Uterus (tissue), 4 donors: ENCODE results near the gene NOXA1. TPM values are rescaled to one million over a fixed set of nuclear protein-coding genes. Genes with fewer than 3 reads are reported as not detected.
A peak's percentile ranks its signal among the peaks of the same experiment; 100 is the strongest.

Experiments
- DNase-seq, 2 donors: peaks; one replicate each; pipeline ENCODE4 v3.0.0-alpha.2; 2019 to 2020
- H3K27ac ChIP-seq, 2 donors: fragments of 200-600 bp; sonication (generic); 1 replicate in 1 of 2; 2 replicates in 1 of 2; pipeline ENCODE4 v1.5.1; 2016 to 2018
- H3K27me3 ChIP-seq, 2 donors: fragments of 200-600 bp; sonication (generic); one replicate each; pipeline ENCODE4 v1.5.1; 2018 to 2019; ENCODE audit warnings: control low read depth in 1 of 2
- H3K36me3 ChIP-seq, 2 donors: fragments of 200-600 bp; sonication (generic); one replicate each; pipeline ENCODE4 v1.5.1; 2019; ENCODE audit warnings: control low read depth in 1 of 2
- H3K4me1 ChIP-seq, 2 donors: fragments of 200-600 bp; sonication (generic); one replicate each; pipeline ENCODE4 v1.5.1; 2018 to 2019; ENCODE audit warnings: control low read depth in 1 of 2
- H3K4me3 ChIP-seq, 2 donors: fragments of 200-600 bp; sonication (generic); 1 replicate in 1 of 2; 2 replicates in 1 of 2; pipeline ENCODE4 v1.5.1; 2018 to 2019; ENCODE audit warnings: mild to moderate bottlenecking in 1 of 2
- H3K9me3 ChIP-seq, 2 donors: fragments of 200-600 bp; sonication (generic); one replicate each; pipeline ENCODE4 v1.5.1; 2019; ENCODE audit warnings: control low read depth in 1 of 2
- POLR2A ChIP-seq, 2 donors: fragments of 450-650 bp; IDR thresholded peaks; one replicate each; pipeline ENCODE4 v1.6.1; 2016; ENCODE audit warnings: antibody characterized with exemption in 2 of 2, mild to moderate bottlenecking in 1 of 2, moderate library complexity in 1 of 2
- intact Hi-C: fragments of 100-400 bp; cut with DNase I; formaldehyde crosslinking; loops from one replicate; pipeline ENCODE4 v1.15.1; 2023; ENCODE audit warnings: low total_unique reads
- total RNA-seq, 4 donors: library from RNA; depleted of rRNA in 3 of 4; stranded (reverse); fragments of >200 nt in 3 of 4; gene quantifications; one replicate each; pipeline versions ENCODE4 v1.1.0 to v1.2.4, GENCODE V29; 2014 to 2023
- TF ChIP-seq, protein P1 (sequence below), 4 experiments: fragments of 200-600 bp in 2 of 4; fragments of 450-650 bp in 2 of 4; sonication (generic) in 2 of 4; IDR thresholded peaks; one replicate each; pipeline ENCODE4 v1.5.1; 2016 to 2019; ENCODE audit warnings: antibody characterized with exemption in 4 of 4, mild to moderate bottlenecking in 2 of 4, moderate library complexity in 1 of 4
- donor health status: DM: yes; HTN: yes; CAD: no.

Gene NOXA1
- total RNA-seq, 4 donors from 2014 or later = 0.29 to 13.3 (median 3.4) TPM

DNA sequence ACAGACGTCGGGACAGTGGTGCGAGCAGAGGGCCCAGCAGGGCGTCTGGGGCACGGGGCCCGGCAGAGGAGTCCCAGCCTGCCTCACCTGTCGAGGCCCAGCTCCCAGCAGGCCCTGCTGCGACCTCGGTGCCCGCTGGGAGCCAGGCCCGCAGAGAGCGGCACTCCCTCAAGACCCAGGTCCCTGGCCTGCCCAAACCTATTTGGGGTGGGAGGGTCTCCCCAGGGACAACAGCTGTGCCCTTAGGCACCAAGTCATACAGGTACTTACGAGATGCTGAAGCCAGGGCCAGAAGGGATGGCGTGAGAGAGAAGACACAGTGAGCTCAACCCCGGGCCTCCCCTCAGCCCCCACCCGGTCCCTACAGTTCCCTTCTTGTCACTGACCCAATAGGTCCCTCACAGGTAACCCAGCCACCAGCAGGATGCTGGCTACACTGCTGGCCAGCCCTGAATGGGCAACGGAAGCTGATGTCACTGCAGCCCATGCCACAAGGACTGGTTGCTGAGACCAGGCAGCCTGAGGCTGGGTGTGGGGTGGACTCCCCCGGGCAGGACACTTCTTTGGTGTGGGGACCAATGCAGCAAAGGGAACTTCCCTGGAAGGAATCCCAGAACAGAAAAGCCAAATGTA lies 32.3 kb downstream of the NOXA1 start:
- DNase-seq = peak; percentile 15 to 24
- Histone ChIP-seq H3K27ac (no peak overlapping the region), H3K9me3 (no peaks in the 10 kb centered on the region), H3K36me3 (no peaks in the 10 kb centered on the region), H3K4me3 (no peak overlapping the region), H3K4me1 (peaks cover 0 to 26% of the 10 kb centered on the region in 2 donors), H3K27me3 (no peaks in the 10 kb centered on the region)
- intact Hi-C loops = no loop called here
- TF ChIP-seq POLR2A (IDR thresholded peaks at IDR 0.05) = no peak
- TF ChIP-seq, protein P1, sequence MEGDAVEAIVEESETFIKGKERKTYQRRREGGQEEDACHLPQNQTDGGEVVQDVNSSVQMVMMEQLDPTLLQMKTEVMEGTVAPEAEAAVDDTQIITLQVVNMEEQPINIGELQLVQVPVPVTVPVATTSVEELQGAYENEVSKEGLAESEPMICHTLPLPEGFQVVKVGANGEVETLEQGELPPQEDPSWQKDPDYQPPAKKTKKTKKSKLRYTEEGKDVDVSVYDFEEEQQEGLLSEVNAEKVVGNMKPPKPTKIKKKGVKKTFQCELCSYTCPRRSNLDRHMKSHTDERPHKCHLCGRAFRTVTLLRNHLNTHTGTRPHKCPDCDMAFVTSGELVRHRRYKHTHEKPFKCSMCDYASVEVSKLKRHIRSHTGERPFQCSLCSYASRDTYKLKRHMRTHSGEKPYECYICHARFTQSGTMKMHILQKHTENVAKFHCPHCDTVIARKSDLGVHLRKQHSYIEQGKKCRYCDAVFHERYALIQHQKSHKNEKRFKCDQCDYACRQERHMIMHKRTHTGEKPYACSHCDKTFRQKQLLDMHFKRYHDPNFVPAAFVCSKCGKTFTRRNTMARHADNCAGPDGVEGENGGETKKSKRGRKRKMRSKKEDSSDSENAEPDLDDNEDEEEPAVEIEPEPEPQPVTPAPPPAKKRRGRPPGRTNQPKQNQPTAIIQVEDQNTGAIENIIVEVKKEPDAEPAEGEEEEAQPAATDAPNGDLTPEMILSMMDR (IDR thresholded peaks at IDR 0.05) = no peak

DNA sequence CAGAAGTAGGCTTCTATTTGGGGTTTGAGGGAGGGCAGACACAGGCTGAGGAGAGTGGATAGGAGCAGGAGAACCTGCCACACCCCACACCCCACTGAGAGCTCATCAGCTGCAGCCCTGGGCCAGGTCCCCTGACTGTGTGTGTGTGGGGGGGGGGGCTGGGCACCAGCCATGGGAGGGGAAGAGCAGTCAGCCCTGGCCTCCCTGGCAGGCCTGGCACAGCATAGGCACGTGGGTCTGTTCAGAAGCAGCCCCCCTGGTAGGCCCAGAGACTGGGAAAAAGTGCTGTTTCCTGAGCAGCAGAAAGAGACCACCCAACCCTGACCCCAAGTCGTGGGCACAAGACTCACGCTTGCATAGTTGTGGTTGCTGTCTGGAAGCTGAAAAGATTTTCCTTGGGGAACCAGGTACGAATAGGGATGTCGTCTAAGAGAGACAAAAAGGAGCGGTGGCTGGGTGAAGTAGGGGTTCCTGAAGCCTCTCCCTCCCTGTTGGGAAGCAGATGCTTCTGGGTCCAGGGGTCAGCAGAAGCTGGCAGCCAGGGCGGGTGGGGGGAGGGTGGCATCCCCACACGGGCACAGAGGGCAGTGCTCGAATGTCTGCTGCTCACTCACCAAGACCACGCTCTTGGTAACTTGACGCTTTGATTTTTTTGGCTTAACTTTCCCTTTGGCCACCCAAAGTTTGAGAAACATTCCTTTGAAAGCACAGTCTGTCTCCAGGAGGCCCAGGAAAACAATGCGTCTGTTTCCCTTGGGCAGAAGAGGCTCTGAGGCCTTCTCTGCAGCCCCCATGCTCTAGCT lies 33.1 kb downstream of the NOXA1 start:
- Histone ChIP-seq H3K4me1 (peaks cover 0 to 26% of the 10 kb centered on the region in 2 donors), H3K27me3 (no peaks in the 10 kb centered on the region), H3K9me3 (no peaks in the 10 kb centered on the region), H3K27ac (no peak overlapping the region), H3K4me3 (no peak overlapping the region), H3K36me3 (no peaks in the 10 kb centered on the region)
- TF ChIP-seq, protein P1 (IDR thresholded peaks at IDR 0.05) = no peak
- TF ChIP-seq POLR2A (IDR thresholded peaks at IDR 0.05) = no peak
- peak in 1 of 2 donors; percentile 11 for DNase-seq
- intact Hi-C loops = no loop called here

DNA sequence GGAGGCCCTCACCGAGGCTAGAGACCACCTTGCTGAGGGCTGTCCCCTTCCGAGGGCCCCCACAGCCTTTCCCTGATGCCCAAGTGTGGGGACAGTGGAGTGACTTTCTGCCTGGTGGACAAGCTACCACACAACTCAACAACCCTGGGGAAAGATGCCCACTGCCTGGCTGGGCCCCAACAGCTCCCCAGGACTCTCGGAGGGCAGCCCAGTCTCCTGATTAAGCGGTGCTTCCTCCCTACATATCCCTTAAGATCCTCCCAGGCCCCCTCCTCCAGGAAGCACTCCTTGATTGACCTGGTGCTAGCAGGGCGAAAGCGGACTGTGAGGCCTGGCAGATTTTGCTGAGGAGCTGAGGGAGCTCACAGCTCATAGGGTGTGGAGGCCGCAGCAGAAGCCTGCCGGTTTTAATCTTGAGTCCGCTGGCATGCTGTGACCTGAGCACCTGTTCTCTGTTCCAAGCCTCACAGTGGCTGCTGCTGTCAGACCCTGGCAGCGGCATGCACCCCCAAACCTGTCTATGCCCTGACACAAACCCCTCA lies 33.7 kb downstream of the NOXA1 start:
- peak in 1 of 2 donors; percentile 17 for DNase-seq
- Histone ChIP-seq H3K27me3 (no peaks in the 10 kb centered on the region), H3K4me1 (peaks cover 0 to 26% of the 10 kb centered on the region in 2 donors), H3K9me3 (no peaks in the 10 kb centered on the region), H3K36me3 (no peaks in the 10 kb centered on the region), H3K4me3 (no peak overlapping the region), H3K27ac (no peak overlapping the region)
- TF ChIP-seq, protein P1 (IDR thresholded peaks at IDR 0.05) = no peak
- no peak for TF ChIP-seq POLR2A (IDR thresholded peaks at IDR 0.05)
- intact Hi-C loops = no loop called here

DNA sequence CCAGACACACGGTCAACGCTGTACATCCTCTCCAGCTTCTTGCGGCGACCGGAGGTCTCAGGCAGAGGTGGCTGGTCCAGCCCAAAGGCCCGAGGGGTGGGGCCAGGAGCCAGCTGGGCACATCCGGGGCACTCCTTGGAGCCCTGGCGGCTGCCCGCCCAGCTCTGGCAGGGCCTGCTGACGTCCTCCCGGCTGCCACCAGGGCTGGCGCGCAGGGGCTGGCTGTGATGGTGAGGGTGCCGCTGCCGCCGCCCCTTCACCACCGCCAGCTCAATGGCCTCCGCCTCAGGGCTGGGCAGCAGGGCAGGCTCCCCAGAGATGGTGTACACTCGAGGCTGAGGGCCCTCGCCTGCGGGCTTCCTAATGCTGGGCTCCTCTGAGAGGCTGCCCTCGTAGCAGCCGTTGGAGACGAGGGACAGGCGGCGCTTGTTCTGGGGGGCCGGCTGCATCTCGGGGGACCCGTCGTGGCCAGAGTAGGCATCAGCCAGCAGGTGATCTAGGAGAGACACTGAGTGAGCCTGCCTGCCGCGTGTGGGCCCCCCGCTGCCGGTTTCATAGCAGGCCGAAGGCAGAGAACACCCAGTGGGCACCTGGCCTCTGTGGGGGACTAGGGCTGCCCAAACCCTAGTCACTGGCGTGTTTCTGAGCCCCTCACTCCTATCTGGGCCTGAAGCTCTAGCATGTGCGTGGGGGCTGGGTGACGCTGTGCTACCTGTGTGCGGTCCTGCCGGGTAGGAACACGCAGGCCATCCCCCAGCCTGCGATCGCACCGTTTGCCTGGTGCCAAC lies 34.4 kb downstream of the NOXA1 start:
- Histone ChIP-seq H3K9me3 (no peaks in the 10 kb centered on the region), H3K4me1 (peaks cover 0 to 26% of the 10 kb centered on the region in 2 donors), H3K36me3 (no peaks in the 10 kb centered on the region), H3K27ac (peak overlapping the region in 1 of 2 donors; percentile 68), H3K27me3 (no peaks in the 10 kb centered on the region), H3K4me3 (no peak overlapping the region)
- DNase-seq = peak; percentile 17 to 20
- TF ChIP-seq, protein P1 (IDR thresholded peaks at IDR 0.05) = no peak
- TF ChIP-seq POLR2A (IDR thresholded peaks at IDR 0.05) = no peak
- intact Hi-C loops = no loop called here
